GM12878 (cell line): ENCODE data around the gene LCLAT1. TPM values are rescaled to one million over a fixed set of nuclear protein-coding genes. Genes with fewer than 3 reads are reported as not detected.

ENCODE experiments used
- ATAC-seq: fragments of 200-7000 bp; cut with Tn5 transposase; 3 replicates; pipeline ENCODE4 v1.9.1; 2020; ENCODE audit warnings: mild to moderate bottlenecking, moderate library complexity
- BruUV-seq: library from RNA; stranded (reverse); fragments of 400-500 nt; replicated peaks from 2 replicates; lab custom pipeline; 2021; lab: Mats Ljungman, UMichigan
- CTCF ChIA-PET: fragments of 300-600 bp; sonication (Branson Sonifier 250); formaldehyde crosslinking; extraction: SDS; loops from one replicate; lab custom pipeline; 2021; ENCODE audit warnings: inconsistent platforms; lab: Yijun Ruan, JAX
- POLR2A ChIA-PET: fragments of 350-600 bp; formaldehyde crosslinking; extraction: SDS; loops from one replicate; lab custom pipeline; 2021; ENCODE audit warnings: inconsistent platforms; lab: Charles Lee
- RAD21 ChIA-PET: fragments of 300-600 bp; sonication (Branson Sonifier 250); formaldehyde crosslinking; loops from one replicate; lab custom pipeline; 2023; ENCODE audit warnings: antibody characterized with exemption; ENCODE audit not compliant: unreplicated experiment; lab: Charles Lee
- SMC1A ChIA-PET: fragments of 300-600 bp; sonication (Branson Sonifier 250); formaldehyde crosslinking; loops from one replicate; lab custom pipeline; 2023; ENCODE audit not compliant: unreplicated experiment, uncharacterized antibody; lab: Charles Lee
- DNase-seq: peaks from one replicate; pipeline ENCODE4 v3.0.0-alpha.2; 2011; ENCODE audit warnings: low read depth, low spot score
- FAIRE-seq: peaks from 3 replicates; lab custom pipeline; 2011; peaks lifted over from hg19 to GRCh38; lab: Jason Lieb, UNC
- H2AFZ ChIP-seq: 2 replicates; pipeline ENCODE4 v1.6.0; 2011; ENCODE audit warnings: low read depth, low read length, control low read depth; ENCODE audit not compliant: control insufficient read depth
- H3K27ac ChIP-seq: 2 replicates; pipeline ENCODE4 v1.5.1; 2011; ENCODE audit warnings: control low read depth; ENCODE audit not compliant: control insufficient read depth, insufficient read depth
- H3K27me3 ChIP-seq, 2 experiments: replicated peaks in 1 of 2; 2 replicates each; pipeline versions ENCODE4 v1.6.0 to v1.6.1; 2011; ENCODE audit warnings: low read length in 1 of 2; ENCODE audit not compliant: control insufficient read depth in 2 of 2, insufficient read depth in 2 of 2
- H3K36me3 ChIP-seq, 2 experiments: 2 replicates each; pipeline ENCODE4 v1.5.1; 2011; ENCODE audit warnings: low read length in 1 of 2; ENCODE audit not compliant: control insufficient read depth in 2 of 2, insufficient read depth in 2 of 2
- H3K4me1 ChIP-seq: 2 replicates; pipeline ENCODE4 v1.6.1; 2011; ENCODE audit warnings: mild to moderate bottlenecking, low read length, moderate library complexity, mixed read lengths; ENCODE audit not compliant: control insufficient read depth, insufficient read depth
- H3K4me2 ChIP-seq: 2 replicates; pipeline ENCODE4 v1.6.0; 2011; ENCODE audit warnings: control low read depth; ENCODE audit not compliant: control insufficient read depth, insufficient read depth
- H3K4me3 ChIP-seq: fragments of 200-600 bp; sonication (generic); 2 replicates; pipeline ENCODE4 v1.5.1; 2016
- H3K79me2 ChIP-seq: 2 replicates; pipeline ENCODE4 v1.6.0; 2011; ENCODE audit warnings: low read length; ENCODE audit not compliant: control insufficient read depth, insufficient read depth
- H3K9ac ChIP-seq: 2 replicates; pipeline ENCODE4 v1.8.0; 2011; ENCODE audit warnings: low read length, control low read depth, mixed read lengths; ENCODE audit not compliant: control insufficient read depth, insufficient read depth
- H3K9me3 ChIP-seq: replicated peaks from 3 replicates; pipeline ENCODE4 v1.5.1; 2011; ENCODE audit warnings: mild to moderate bottlenecking, low read length; ENCODE audit not compliant: control insufficient read depth, insufficient read depth
- H4K20me1 ChIP-seq: 2 replicates; pipeline ENCODE4 v1.6.0; 2011; ENCODE audit not compliant: control insufficient read depth, insufficient read depth
- BRCA1 ChIP-seq: IDR thresholded peaks from 2 replicates; pipeline ENCODE4 v1.6.1; 2011; ENCODE audit warnings: low read depth, low read length, improper control_type of control experiment
- MEF2B ChIP-seq: fragments of 450-650 bp; IDR thresholded peaks from 2 replicates; pipeline ENCODE4 v1.6.1; 2018; ENCODE audit warnings: mild to moderate bottlenecking, moderate library complexity; ENCODE audit not compliant: partially characterized antibody, poor library complexity, severe bottlenecking
- PML ChIP-seq: IDR thresholded peaks from 2 replicates; pipeline ENCODE4 v1.6.1; 2012; ENCODE audit warnings: low read length, inconsistent platforms
- WGBS: methylation state at CpG from one replicate; pipeline ENCODE4 v1.1.6; 2016; ENCODE audit warnings: low lambda C conversion rate; ENCODE audit not compliant: insufficient replicate concordance, insufficient coverage; ENCODE audit errors: missing lambda C conversion rate; 5-methylcytosine and 5-hydroxymethylcytosine counted together
- in situ Hi-C: fragments of 300-500 bp; cut with MboI; formaldehyde crosslinking; loops from 9 replicates; pipeline ENCODE4 v1.14.3; 2018; ENCODE audit warnings: mixed read lengths
- intact Hi-C: fragments of 100-400 bp; cut with micrococcal nuclease; formaldehyde crosslinking; loops from one replicate; pipeline ENCODE4 v1.14.2; 2022; ENCODE audit not compliant: unreplicated experiment
- polyA plus RNA-seq, 11 experiments: library from polyadenylated mRNA; depleted of rRNA in 4 of 11; unstranded in 6 of 11; stranded (reverse) in 5 of 11; fragments of >200 nt; fragmentation: Nextera tagmentation in 4 of 11; fragmentation: Illumina TruSeq in 1 of 11; extraction: Ambion mirVana in 4 of 11; extraction: Trizol in 1 of 11; gene quantifications; 1 replicate in 1 of 11; 2 replicates in 10 of 11; pipeline versions ENCODE4 v1.2.1 to v1.2.3, GENCODE V29; 2011 to 2016; ENCODE audit warnings: inconsistent platforms in 2 of 11, missing spikeins in 2 of 11, low read depth in 1 of 11
- total RNA-seq, 4 experiments: library from RNA; depleted of rRNA in 3 of 4; stranded (reverse); fragments of >200 nt in 3 of 4; fragmentation: Illumina TruSeq in 1 of 4; extraction: Trizol in 1 of 4; gene quantifications; 2 replicates each; pipeline versions ENCODE4 v1.2.1 to v1.2.3, GENCODE V29; 2013 to 2021

Gene LCLAT1
- total and polyA plus RNA-seq, 10 of the 15 experiments (the other 5 are each of a cell fraction or from before 2014, with no cell fraction given): 8.1 to 33.0 (median 15.9) TPM

DNA sequence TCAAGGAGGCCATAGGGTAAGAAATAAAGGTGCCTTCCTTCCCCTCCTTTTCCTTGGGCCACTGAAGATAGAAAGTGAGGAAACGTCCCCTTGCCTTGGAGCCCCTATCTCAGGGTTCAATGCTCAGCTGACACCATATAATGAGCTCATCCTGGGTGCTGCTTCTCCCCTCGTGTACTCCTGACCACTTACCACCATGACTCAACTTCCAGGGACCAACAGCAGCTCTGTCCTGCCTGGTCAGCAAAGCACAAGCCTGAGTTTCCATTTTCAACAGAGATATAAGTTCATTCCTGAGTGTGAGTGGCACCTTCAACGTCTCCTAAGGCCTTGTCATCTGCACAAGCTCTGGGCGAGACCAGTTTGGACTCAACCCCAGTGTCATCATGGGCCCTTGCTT, 209.0 kb downstream of the LCLAT1 start:
- ATAC-seq (no peak), FAIRE-seq (no peak), DNase-seq (no peak)
- SMC1A ChIA-PET: interaction anchor here (1.1 kb wide), 2 partner anchors 25 to 79 kb away, joined by 3 read pairs; no protein-coding TSS in a partner anchor
- RAD21 ChIA-PET: interaction anchor here (1.3 kb wide), 1 partner anchor 447 kb away, joined by 4 read pairs; no protein-coding TSS in a partner anchor
- no peak overlapping the region for H3K4me3 ChIP-seq
- POLR2A ChIA-PET: interaction anchor here (0.9 kb wide), 1 partner anchor 24 kb away, joined by 3 read pairs; no protein-coding TSS in a partner anchor
- intact Hi-C loops (no loop called here), in situ Hi-C loops (no loop called here)
- no peaks in the 10 kb centered on the region for H3K36me3 ChIP-seq
- no peak overlapping the region for H3K27ac ChIP-seq
- WGBS: 10% methylated on average over 4 of the region's 4 CpGs
- no peaks in the 10 kb centered on the region for H3K4me1 ChIP-seq
- no peak overlapping the region for H3K4me2 ChIP-seq
- no peaks in the 10 kb centered on the region for H3K27me3 ChIP-seq
- no peaks in the 10 kb centered on the region for H3K79me2 ChIP-seq
- CTCF ChIA-PET: interaction anchor here (0.9 to 3.1 kb wide), 3 partner anchors 447 to 491 kb away, joined by 3 to 11 read pairs (median 4); no protein-coding TSS in a partner anchor
- H3K9ac ChIP-seq: no peak overlapping the region
- BruUV-seq: no TSS peak
- no peak for TF ChIP-seq MEF2B
- H4K20me1 ChIP-seq: no peaks in the 10 kb centered on the region
- no peaks in the 10 kb centered on the region for H3K9me3 ChIP-seq
- H2AFZ ChIP-seq: no peak overlapping the region

DNA sequence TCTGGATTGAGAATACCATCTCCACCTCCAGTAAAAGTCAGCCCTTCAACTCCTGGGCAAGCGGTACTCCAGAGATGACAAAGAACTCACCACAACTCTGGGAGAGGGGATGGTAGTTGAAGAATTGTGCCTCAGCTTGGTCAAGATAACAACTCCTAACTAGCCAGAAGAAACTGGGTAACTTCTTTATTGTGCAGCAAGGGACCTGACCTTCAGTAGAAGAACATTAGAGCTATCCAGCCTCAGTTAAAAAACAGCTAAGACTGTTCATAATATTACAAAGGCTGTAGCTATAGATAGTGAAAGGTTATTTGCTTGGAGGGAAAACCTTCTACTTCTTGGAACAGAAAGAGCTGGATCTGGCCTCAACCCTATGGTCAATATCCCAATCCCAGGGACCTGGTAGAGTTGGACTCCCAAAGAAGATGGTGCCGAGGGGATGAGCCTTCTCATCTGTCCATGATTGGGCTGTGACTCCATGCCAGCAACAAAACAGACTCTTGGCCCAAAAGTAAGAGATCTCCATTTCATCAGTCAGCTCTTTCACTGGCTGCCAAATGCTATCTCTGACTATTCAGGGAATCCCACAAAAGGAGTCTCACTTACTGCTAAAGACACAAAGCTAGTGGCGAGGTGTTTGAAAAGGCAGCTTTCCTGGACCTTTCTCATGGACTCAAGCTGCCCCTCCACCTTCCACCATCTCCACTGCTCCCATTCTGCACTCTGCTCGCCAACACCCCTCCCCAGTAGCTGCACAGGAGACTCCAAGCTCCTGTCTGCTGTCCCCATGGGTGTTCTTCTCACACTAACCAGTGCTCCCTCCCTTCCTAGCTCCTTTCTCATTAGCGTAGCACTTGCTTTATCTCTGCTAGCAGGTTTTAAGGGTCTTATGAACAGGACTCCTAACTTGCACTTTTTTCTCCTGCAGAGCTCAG, 214.4 kb downstream of the LCLAT1 start:
- intact Hi-C loops: no loop called here
- WGBS: 35% methylated on average over 5 of the region's 5 CpGs
- Histone ChIP-seq H3K4me2 (no peak overlapping the region), H3K4me3 (no peak overlapping the region), H3K9ac (no peak overlapping the region), H2AFZ (no peak overlapping the region), H3K27ac (no peak overlapping the region), H3K27me3 (no peaks in the 10 kb centered on the region), H3K36me3 (no peaks in the 10 kb centered on the region), H3K9me3 (peaks cover 4% of the 10 kb centered on the region), H3K4me1 (no peaks in the 10 kb centered on the region), H3K79me2 (no peaks in the 10 kb centered on the region), H4K20me1 (no peaks in the 10 kb centered on the region)
- ChIA-PET RAD21 (interaction anchor here (0.9 kb wide), 1 partner anchor 12 kb away, joined by 3 read pairs; no protein-coding TSS in a partner anchor), CTCF (interaction anchor here (0.9 to 2.2 kb wide), 8 partner anchors 10 to 497 kb away, joined by 3 to 9 read pairs (median 4); no protein-coding TSS in a partner anchor), POLR2A (interaction anchor here (0.6 kb wide), 1 partner anchor 401 kb away, joined by 3 read pairs; no protein-coding TSS in a partner anchor), SMC1A (interaction anchor here (0.6 to 1.8 kb wide), 10 partner anchors 14 to 548 kb away, joined by 3 to 6 read pairs (median 3); no protein-coding TSS in a partner anchor)
- DNase-seq (no peak), FAIRE-seq (no peak), ATAC-seq (no peak)
- TF ChIP-seq PML (peak; percentile 50; the same call in 1 of the 2 replicates), BRCA1 (no peak)
- no TSS peak for BruUV-seq
- in situ Hi-C loops: no loop called here
